Measurements from ENCODE around the gene SEC61A1. TPM values are rescaled to one million over a fixed set of nuclear protein-coding genes. Genes with fewer than 3 reads are reported as not detected.

SEC61A1 gene
- total RNA-seq, 1 experiment from 2014 or later, result 394 TPM

GRCh38 chr3:128072454-128073184 is 20.4 kb downstream of the SEC61A1 start:
- no peaks in the 10 kb centered on the region for H3K27me3 Mint-ChIP-seq (ENCODE audit: unreplicated experiment)
- no peak overlapping the region for H3K27ac Mint-ChIP-seq (ENCODE audit: unreplicated experiment)
- no peak for TF ChIP-seq CTCF (IDR thresholded peaks at IDR 0.05; ENCODE audit: unreplicated experiment)
- CTCF ChIA-PET, result interaction anchor here (0.6 kb wide), 1 partner anchor 14 kb away, joined by 4 read pairs; no protein-coding TSS in a partner anchor
- no peaks in the 10 kb centered on the region for H3K9me3 Mint-ChIP-seq (ENCODE audit: low read depth, unreplicated experiment)
- no peak for DNase-seq
- H3K4me3 Mint-ChIP-seq (ENCODE audit: low read depth, unreplicated experiment), result no peak overlapping the region
- H3K4me1 Mint-ChIP-seq (ENCODE audit: low read depth, unreplicated experiment), result no peaks in the 10 kb centered on the region
- BruUV-seq (replicated peaks), result no TSS peak
- H3K36me3 Mint-ChIP-seq (ENCODE audit: insufficient read depth, unreplicated experiment), result peaks cover 93% of the 10 kb centered on the region
- intact Hi-C loops (cut with micrococcal nuclease; ENCODE audit: unreplicated experiment), result no loop called here

GRCh38 chr3:128073185-128073725 is 21.0 kb downstream of the SEC61A1 start:
- Mint-ChIP-seq H3K27ac (ENCODE audit: unreplicated experiment) (peak overlapping the region; percentile 61), H3K27me3 (ENCODE audit: unreplicated experiment) (no peaks in the 10 kb centered on the region), H3K36me3 (ENCODE audit: insufficient read depth, unreplicated experiment) (peaks cover 93% of the 10 kb centered on the region), H3K4me1 (ENCODE audit: low read depth, unreplicated experiment) (no peaks in the 10 kb centered on the region), H3K4me3 (ENCODE audit: low read depth, unreplicated experiment) (no peak overlapping the region), H3K9me3 (ENCODE audit: low read depth, unreplicated experiment) (no peaks in the 10 kb centered on the region)
- CTCF ChIA-PET, result interaction anchor here (0.6 to 1.4 kb wide), 5 partner anchors 15 to 1327 kb away, joined by 3 to 5 read pairs (median 4); partner anchors contain the start of gene EEFSEC
- no peak for DNase-seq
- no peak for TF ChIP-seq CTCF (IDR thresholded peaks at IDR 0.05; ENCODE audit: unreplicated experiment)
- intact Hi-C loops (cut with micrococcal nuclease; ENCODE audit: unreplicated experiment), result no loop called here
- BruUV-seq (replicated peaks), result no TSS peak

- no peaks in the 10 kb centered on the region for H3K9me3 Mint-ChIP-seq (ENCODE audit: low read depth, unreplicated experiment)
- DNase-seq, result no peak
- peaks cover 92% of the 10 kb centered on the region for H3K36me3 Mint-ChIP-seq (ENCODE audit: insufficient read depth, unreplicated experiment)
- H3K27me3 Mint-ChIP-seq (ENCODE audit: unreplicated experiment), result no peaks in the 10 kb centered on the region
- no TSS peak for BruUV-seq (replicated peaks)
- H3K27ac Mint-ChIP-seq (ENCODE audit: unreplicated experiment), result peak overlapping the region; percentile 61
- CTCF ChIA-PET, result interaction anchor here (0.8 to 1.4 kb wide), 4 partner anchors 22 to 1328 kb away, joined by 3 to 5 read pairs (median 4); partner anchors contain the start of gene EEFSEC
- no peak overlapping the region for H3K4me3 Mint-ChIP-seq (ENCODE audit: low read depth, unreplicated experiment)
- no peak for TF ChIP-seq CTCF (IDR thresholded peaks at IDR 0.05; ENCODE audit: unreplicated experiment)
- no peaks in the 10 kb centered on the region for H3K4me1 Mint-ChIP-seq (ENCODE audit: low read depth, unreplicated experiment)
- intact Hi-C loops (cut with micrococcal nuclease; ENCODE audit: unreplicated experiment), result no loop called here
These were observed 21.6 kb downstream of the SEC61A1 start for GRCh38 chr3:128073807-128074206.

GRCh38 chr3:128074851-128075521 is 22.7 kb downstream of the SEC61A1 start:
- TF ChIP-seq CTCF (IDR thresholded peaks at IDR 0.05; ENCODE audit: unreplicated experiment), result no peak
- CTCF ChIA-PET, result no interaction called here
- intact Hi-C loops (cut with micrococcal nuclease; ENCODE audit: unreplicated experiment), result no loop called here
- Mint-ChIP-seq H3K27ac (ENCODE audit: unreplicated experiment) (peak overlapping the region; percentile 44), H3K4me1 (ENCODE audit: low read depth, unreplicated experiment) (peaks cover 4% of the 10 kb centered on the region), H3K36me3 (ENCODE audit: insufficient read depth, unreplicated experiment) (peaks cover 92% of the 10 kb centered on the region), H3K4me3 (ENCODE audit: low read depth, unreplicated experiment) (peak overlapping the region; percentile 45), H3K9me3 (ENCODE audit: low read depth, unreplicated experiment) (no peaks in the 10 kb centered on the region), H3K27me3 (ENCODE audit: unreplicated experiment) (no peaks in the 10 kb centered on the region)
- no peak for DNase-seq
- no TSS peak for BruUV-seq (replicated peaks)
